ENCODE data around the gene CACUL1.

GRCh38 chr10:118725886-118726500 lies 28.8 kb downstream of the CACUL1 start:
- TF ChIP-seq, protein P1, sequence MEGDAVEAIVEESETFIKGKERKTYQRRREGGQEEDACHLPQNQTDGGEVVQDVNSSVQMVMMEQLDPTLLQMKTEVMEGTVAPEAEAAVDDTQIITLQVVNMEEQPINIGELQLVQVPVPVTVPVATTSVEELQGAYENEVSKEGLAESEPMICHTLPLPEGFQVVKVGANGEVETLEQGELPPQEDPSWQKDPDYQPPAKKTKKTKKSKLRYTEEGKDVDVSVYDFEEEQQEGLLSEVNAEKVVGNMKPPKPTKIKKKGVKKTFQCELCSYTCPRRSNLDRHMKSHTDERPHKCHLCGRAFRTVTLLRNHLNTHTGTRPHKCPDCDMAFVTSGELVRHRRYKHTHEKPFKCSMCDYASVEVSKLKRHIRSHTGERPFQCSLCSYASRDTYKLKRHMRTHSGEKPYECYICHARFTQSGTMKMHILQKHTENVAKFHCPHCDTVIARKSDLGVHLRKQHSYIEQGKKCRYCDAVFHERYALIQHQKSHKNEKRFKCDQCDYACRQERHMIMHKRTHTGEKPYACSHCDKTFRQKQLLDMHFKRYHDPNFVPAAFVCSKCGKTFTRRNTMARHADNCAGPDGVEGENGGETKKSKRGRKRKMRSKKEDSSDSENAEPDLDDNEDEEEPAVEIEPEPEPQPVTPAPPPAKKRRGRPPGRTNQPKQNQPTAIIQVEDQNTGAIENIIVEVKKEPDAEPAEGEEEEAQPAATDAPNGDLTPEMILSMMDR (conservative IDR thresholded peaks at IDR 0.05), result no peak
- no peak for TF ChIP-seq EZH2 (IDR thresholded peaks at IDR 0.05; ENCODE audit: low read depth)

Data from PC-9 (cell line).